Hematopoietic multipotent progenitor cell treated with erythropoietin and hydrocortisone succinate and interleukin-3 and kit ligand, for 8 days (in vitro differentiated cells): ENCODE data around the gene TCEAL8.
"Not testable (repeated sequence)": the region's sequence is repeated elsewhere in the genome, so short reads cannot be mapped to it uniquely, and the experiment has no call there.

Source experiments
- DNase-seq: peaks from one replicate; pipeline ENCODE4 v3.0.0-alpha.2; 2015

Gene TCEAL8

GRCh38 chrX:103254921-103255493 is at the start of gene TCEAL8:
Gene TCEAL8, minus strand, starts transcription at chrX:103255155. Its CDS starts 1,176 bp downstream, at chrX:103253979.
- peak; percentile 83 for DNase-seq

GRCh38 chrX:103304705-103305104 is 49.8 kb upstream of the TCEAL8 start:
- no peak for DNase-seq

- no peak for DNase-seq
These were observed 38.2 kb upstream of the TCEAL8 start for GRCh38 chrX:103293118-103293517.

GRCh38 chrX:103279624-103280023 is 24.7 kb upstream of the TCEAL8 start:
- no peak for DNase-seq

- no peak for DNase-seq
These were observed 21.6 kb upstream of the TCEAL8 start, which contains the start of gene TCEAL5 for GRCh38 chrX:103276581-103277002. Gene TCEAL5, minus strand, starts transcription at chrX:103276750. Its CDS starts 2,187 bp downstream, at chrX:103274563.

GRCh38 chrX:103275947-103276567 is 21.1 kb upstream of the TCEAL8 start:
- DNase-seq, result no peak

- no peak for DNase-seq
These were observed 19.3 kb upstream of the TCEAL8 start for GRCh38 chrX:103274284-103274683.

- DNase-seq, result no peak
These were observed 3.3 kb upstream of the TCEAL8 start for GRCh38 chrX:103258275-103258674.

GRCh38 chrX:103256651-103257050 is 1.7 kb upstream of the TCEAL8 start:
- DNase-seq, result no peak

GRCh38 chrX:103254171-103254824 is 657 bp downstream of the TCEAL8 start:
- peak; percentile 12 for DNase-seq

GRCh38 chrX:103253608-103254007 is 1.3 kb downstream of the TCEAL8 start:
- peak; percentile 64 for DNase-seq

- DNase-seq, result no peak
These were observed 4.0 kb downstream of the TCEAL8 start for GRCh38 chrX:103250977-103251376.

- no peak for DNase-seq
These were observed 5.2 kb downstream of the TCEAL8 start for GRCh38 chrX:103249805-103250204.

- peak; percentile 55 for DNase-seq
These were observed 6.4 kb downstream of the TCEAL8 start for GRCh38 chrX:103248553-103248952.

GRCh38 chrX:103240155-103240554 is 14.8 kb downstream of the TCEAL8 start:
- no peak for DNase-seq

- DNase-seq, result no peak
These were observed 18.7 kb downstream of the TCEAL8 start for GRCh38 chrX:103236296-103236695.

GRCh38 chrX:103235608-103236007 is 19.3 kb downstream of the TCEAL8 start:
- DNase-seq, result peak; percentile 27

GRCh38 chrX:103234869-103235268 is 20.1 kb downstream of the TCEAL8 start:
- DNase-seq, result no peak

- no peak for DNase-seq
These were observed 21.7 kb downstream of the TCEAL8 start for GRCh38 chrX:103233263-103233662.

- DNase-seq, result not testable (repeated sequence)
These were observed 29.0 kb downstream of the TCEAL8 start for GRCh38 chrX:103225918-103226317.

GRCh38 chrX:103220511-103221323 is 34.2 kb downstream of the TCEAL8 start:
- DNase-seq, result no peak

- peak; percentile 40 for DNase-seq
These were observed 39.4 kb downstream of the TCEAL8 start for GRCh38 chrX:103215425-103215991.

GRCh38 chrX:103214870-103215424 is 40.0 kb downstream of the TCEAL8 start, which contains the start of gene BEX4:
Gene BEX4, plus strand, starts transcription at chrX:103215108. Its CDS starts 1,046 bp downstream, at chrX:103216154.
- peak; percentile 79 for DNase-seq
